ENCODE measurements around the gene CDH1.
A peak's percentile ranks its signal among the peaks of the same experiment; 100 is the strongest.
"Not testable (repeated sequence)": the region's sequence is repeated elsewhere in the genome, so short reads cannot be mapped to it uniquely, and the experiment has no call there.

CDH1 gene

DNA sequence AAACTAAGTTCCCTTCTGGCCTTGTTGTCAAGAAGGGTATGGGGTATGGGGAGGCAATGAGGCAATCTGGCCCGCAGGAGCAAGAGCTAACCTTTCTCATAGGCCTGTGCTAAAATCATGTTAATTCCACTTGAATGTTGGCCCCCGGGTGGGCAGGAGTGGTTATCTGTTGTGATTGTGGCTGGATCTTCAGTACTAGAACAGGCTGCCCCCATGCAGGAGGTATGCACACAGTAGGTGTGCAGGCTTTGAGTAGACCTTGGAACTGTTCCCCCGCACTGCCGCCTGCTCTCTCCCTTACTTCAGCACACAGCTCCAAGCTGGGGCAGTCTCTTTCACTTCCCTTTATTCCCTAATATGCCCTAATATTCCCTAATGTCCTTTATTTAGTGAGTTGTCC is 53.9 kb downstream of the CDH1 start:
- no peak for DNase-seq

GRCh38 chr16:68792465-68793324 is 55.6 kb downstream of the CDH1 start:
- no peak for DNase-seq

DNA sequence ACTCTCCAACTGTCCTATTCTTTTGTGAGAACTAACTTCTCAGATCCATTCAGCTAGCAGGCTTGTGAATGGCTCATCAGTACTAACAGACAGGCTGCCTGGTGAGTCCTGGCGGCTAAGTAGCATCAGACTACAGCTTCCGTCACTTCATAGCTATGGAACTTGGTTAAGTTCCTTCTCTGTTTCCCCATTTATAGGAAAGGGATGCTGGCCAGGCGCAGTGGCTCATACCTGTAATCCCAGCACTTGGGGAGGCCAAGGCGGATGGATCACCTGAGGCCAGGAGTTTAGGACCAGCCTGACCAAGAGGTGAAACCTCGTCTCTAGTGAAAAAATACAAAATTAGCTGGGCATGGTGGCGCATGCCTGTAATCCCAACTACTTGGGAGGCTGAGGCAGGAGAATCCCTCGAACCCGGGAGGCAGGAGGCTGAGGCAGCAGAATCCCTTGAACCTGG is 56.3 kb downstream of the CDH1 start:
- DNase-seq: no peak

DNA sequence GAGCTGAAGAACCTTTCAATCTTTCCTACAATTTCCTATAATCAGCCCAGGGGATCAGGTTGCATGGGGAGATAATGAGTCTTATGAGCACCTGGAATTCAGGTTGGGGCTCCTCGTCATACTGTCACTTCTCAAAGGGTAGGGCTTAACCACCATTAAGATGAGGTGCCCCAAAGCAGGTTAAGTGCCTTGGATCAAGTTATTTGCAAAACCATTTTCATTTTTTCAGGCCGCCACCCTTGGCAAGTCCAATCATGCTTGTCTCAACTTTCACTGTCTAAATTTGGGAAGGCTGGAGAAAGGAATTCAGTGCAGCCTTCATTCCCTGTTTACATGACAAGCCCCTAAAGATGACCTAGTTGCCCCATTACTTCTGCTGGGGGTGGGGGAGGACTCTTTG is 61.3 kb downstream of the CDH1 start:
- no peak for DNase-seq

GRCh38 chr16:68800257-68800875 is 63.3 kb downstream of the CDH1 start:
- DNase-seq: peak; percentile 52

DNA sequence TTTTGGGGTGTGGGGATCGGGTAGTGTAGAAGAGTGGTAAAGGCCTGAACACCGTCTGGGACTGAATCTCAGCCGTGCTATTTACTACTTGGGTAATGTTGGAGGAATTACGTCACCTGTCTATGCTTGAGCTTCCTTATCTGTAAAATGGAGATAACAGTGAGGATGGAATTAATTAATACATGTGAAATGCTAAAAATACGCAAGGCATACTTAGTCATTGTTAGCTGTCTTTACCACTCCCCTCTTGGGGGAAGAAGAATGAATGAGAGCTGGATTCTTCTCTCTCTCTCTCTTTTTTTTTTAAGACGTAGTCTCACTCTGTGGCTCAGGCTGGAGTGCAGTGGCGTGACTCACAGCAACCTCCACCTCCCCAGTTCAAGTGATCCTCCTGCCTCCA is 65.1 kb downstream of the CDH1 start:
- DNase-seq: no peak

DNA sequence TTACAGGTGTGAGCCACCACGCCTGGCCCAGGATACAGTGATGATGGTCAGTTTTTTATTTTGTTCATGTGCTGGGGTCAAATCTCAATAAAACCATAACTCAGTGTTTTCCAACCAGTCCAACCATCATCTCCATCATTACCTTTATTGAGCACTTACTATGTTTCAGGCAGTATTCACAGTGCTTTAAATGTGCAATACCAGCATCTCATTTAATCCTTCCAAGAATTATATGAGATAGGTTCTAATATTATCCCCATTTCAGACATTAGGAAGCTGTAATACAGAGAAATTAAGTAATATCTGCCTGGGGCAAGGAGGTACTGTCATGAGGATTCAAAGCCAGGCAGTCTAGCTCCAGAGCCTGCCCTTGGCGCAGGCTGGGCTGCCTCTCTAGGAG is 69.3 kb downstream of the CDH1 start:
- no peak for DNase-seq

GRCh38 chr16:68806981-68807380 is 69.9 kb downstream of the CDH1 start:
- no peak for DNase-seq

- DNase-seq: no peak
These were observed 77.4 kb downstream of the CDH1 start for GRCh38 chr16:68814516-68814915.

GRCh38 chr16:68823401-68824135 is 86.5 kb downstream of the CDH1 start:
- no peak for DNase-seq

GRCh38 chr16:68825427-68825826 is 88.3 kb downstream of the CDH1 start:
- no peak for DNase-seq

- no peak for DNase-seq
These were observed 89.6 kb downstream of the CDH1 start for GRCh38 chr16:68826652-68827051.

DNA sequence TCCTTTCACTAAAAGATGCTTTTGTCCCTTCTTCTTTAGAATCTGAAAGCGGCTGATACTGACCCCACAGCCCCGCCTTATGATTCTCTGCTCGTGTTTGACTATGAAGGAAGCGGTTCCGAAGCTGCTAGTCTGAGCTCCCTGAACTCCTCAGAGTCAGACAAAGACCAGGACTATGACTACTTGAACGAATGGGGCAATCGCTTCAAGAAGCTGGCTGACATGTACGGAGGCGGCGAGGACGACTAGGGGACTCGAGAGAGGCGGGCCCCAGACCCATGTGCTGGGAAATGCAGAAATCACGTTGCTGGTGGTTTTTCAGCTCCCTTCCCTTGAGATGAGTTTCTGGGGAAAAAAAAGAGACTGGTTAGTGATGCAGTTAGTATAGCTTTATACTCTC is 96.2 kb downstream of the CDH1 start:
- no peak for DNase-seq

GRCh38 chr16:68834550-68834949 is 97.5 kb downstream of the CDH1 start:
- no peak for DNase-seq

- DNase-seq: no peak
These were observed 98.9 kb downstream of the CDH1 start for GRCh38 chr16:68835970-68836369.

DNA sequence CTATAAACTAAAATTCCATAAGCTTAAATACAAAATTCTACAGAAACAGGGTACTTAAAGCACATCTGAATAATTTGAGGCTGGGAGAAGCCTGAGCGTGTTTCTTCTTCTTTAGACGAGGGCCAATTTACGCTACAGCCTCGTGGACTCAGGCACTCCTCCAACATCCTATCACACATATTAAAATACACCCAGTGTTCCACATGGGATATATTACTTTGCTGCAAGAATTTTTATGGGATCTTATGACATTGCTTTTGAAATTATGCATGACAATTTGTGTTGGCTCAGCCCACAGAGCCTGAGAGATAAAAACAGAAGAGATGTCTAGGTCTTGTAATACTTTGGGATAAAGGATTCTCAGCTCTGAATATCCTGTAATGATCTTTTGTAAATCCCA is 102.7 kb downstream of the CDH1 start:
- DNase-seq: no peak

GRCh38 chr16:68842964-68843481 is 105.9 kb downstream of the CDH1 start:
- DNase-seq: not testable (repeated sequence)

GRCh38 chr16:68843482-68844210 is 106.6 kb downstream of the CDH1 start, which contains the start of gene TANGO6:
TSS of gene TANGO6 (plus strand) at chr16:68843531. CDS start at chr16:68843618, 87 bp downstream.
- DNase-seq: peak; percentile 94

DNA sequence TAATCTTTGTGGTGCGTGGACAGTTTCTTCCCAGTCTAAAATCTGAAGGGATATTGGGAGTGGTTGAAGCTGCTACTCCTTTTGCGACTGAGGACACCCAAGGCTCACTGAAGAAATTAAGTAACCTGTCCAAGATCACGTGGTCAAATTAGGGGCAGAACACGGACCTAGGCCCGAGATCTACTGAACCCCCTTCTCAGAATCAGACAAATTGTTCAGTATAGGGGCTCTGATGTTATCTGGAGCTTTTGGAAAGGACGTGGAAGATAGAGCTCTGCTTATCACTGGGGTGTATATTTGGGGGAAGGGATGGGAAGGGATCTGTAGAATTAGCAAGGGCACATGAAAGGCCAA is 107.1 kb downstream of the CDH1 start:
- DNase-seq: no peak

DNA sequence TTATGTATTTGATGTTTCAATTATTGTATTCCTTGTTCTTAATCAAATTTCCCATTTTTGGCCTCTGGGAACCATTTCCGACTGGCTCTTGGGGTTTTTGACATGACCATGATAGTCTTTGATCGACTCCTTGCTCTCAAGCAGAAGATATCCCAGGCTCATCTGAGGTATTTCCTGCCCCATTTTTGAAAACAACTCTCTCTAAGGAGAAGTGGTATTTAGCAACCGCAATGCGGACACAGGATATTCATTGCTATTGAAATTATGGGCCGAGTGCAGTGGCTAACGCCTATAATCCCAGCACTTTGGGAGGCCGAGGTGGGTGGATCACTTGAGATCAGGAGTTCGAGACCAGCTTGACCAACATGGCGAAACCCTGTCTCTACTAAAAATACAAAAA is 111.7 kb downstream of the CDH1 start:
- DNase-seq: no peak

DNA sequence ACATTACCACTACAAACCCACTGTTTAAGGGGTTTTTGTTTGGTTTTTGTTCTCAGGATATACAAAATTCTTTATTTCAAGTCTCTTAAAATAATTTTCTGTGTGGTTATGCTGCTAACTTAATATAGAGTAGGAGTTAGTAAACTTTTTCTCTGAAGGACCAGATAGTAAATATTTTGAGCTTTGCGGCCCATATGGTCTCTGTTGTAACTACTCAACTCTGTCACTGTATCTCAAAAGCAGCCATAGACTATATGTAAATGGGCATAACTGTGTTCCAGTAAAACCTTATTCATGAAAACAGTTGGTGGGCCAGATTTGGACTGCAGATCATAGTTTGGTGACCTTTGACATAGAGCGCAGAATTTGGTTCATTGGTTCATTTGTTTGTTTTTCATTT is 113.4 kb downstream of the CDH1 start:
- DNase-seq: no peak

DNA sequence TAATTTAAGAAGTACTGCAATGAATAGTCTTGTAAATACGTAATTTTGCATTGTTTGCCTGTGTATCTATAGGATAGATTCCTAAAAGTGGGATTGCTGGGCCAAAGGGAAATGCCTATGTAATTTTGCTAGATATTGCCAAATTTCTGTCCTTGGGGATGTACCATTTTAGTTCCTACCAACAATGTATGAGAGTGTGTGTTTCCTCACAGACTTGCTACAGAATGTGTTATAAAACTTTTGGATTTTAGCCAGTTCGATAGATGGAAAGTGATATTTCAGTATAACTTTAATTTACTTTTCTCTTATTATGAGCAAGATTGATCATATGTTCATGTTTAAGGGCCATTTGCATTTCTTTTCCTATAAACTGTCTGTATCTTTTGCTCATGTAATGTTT is 114.5 kb downstream of the CDH1 start:
- DNase-seq: no peak

DNA sequence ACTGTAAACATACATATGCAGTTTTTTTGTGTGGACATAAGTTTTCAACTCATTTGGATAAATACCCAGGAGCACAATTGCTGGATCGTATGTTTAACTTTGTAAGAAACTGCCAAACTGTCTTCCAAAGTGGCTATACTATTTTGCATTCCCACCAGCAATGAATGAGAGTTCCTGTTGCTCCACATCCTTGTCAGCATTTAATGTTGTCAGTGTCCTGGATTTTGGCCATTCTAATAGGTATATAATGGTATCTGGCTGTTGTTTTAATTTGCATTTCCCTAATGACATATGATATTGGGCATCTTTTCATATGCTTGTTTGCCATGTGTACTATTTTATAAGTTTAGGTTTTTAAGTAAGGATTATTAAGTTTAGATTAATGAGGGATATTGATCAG is 120.4 kb downstream of the CDH1 start:
- DNase-seq: no peak

All from activated CD4-positive, alpha-beta T cell treated with anti-CD3 and anti-CD28 coated beads, Interleukin-2, Interleukin-6, amounts not matched to agents 100 ng/mL and 50 ng/mL, durations not matched to agents 16 hours and 8 hours (primary cell).